ENCODE data around the gene TCF19. TPM values are rescaled to one million over a fixed set of nuclear protein-coding genes. Genes with fewer than 3 reads are reported as not detected.

TCF19 gene
- total RNA-seq, 1 experiment from 2014 or later: 49.5 TPM

DNA sequence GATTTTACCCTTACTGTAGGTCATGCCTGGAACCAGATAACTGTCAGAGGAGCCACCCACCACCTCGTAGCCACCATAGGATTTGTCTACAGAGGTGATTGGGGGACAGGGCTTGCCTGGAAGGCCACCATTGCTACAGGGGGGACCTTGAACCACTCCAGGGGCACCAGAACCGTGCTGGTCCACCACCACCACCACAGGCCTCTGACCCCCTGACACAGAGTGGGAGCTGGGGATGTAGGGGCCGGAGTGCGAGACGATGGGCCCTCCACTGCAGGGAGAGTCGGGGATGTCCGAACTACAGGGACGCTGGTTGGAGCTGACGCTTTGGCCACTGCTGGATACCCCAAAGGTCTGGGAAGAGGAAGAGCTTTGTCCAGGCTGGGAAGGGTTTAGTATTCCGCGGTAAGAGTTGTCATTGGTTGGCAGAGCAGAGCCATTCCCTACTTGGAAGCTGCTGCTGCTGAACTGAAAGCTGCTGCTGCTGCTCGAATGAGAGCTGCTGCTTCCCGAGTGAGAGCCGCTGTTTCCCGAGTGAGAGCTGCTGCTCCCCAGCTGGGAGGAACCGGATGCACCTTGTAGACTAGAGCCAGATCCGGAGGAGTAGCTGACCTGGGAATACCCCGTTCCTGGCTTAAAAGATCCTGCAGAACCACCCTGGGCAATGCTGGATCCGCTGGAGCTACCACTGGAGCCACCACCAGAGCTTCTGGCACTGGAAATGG lies 41.6 kb upstream of the TCF19 start:
- no peak for DNase-seq
- peaks cover 19% of the 10 kb centered on the region for H3K36me3 Mint-ChIP-seq (ENCODE audit: insufficient read depth, unreplicated experiment)
- H3K9me3 Mint-ChIP-seq (ENCODE audit: low read depth, unreplicated experiment): no peaks in the 10 kb centered on the region
- H3K4me1 Mint-ChIP-seq (ENCODE audit: low read depth, unreplicated experiment): peaks cover 44% of the 10 kb centered on the region
- BruUV-seq (replicated peaks): no TSS peak
- intact Hi-C loops (cut with micrococcal nuclease; ENCODE audit: unreplicated experiment): no loop called here
- no peaks in the 10 kb centered on the region for H3K27me3 Mint-ChIP-seq (ENCODE audit: unreplicated experiment)
- H3K27ac Mint-ChIP-seq (ENCODE audit: unreplicated experiment): no peak overlapping the region
- TF ChIP-seq, protein P1, sequence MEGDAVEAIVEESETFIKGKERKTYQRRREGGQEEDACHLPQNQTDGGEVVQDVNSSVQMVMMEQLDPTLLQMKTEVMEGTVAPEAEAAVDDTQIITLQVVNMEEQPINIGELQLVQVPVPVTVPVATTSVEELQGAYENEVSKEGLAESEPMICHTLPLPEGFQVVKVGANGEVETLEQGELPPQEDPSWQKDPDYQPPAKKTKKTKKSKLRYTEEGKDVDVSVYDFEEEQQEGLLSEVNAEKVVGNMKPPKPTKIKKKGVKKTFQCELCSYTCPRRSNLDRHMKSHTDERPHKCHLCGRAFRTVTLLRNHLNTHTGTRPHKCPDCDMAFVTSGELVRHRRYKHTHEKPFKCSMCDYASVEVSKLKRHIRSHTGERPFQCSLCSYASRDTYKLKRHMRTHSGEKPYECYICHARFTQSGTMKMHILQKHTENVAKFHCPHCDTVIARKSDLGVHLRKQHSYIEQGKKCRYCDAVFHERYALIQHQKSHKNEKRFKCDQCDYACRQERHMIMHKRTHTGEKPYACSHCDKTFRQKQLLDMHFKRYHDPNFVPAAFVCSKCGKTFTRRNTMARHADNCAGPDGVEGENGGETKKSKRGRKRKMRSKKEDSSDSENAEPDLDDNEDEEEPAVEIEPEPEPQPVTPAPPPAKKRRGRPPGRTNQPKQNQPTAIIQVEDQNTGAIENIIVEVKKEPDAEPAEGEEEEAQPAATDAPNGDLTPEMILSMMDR (IDR thresholded peaks at IDR 0.05; ENCODE audit: unreplicated experiment): no peak
- CTCF ChIA-PET: interaction anchor here (0.9 to 4.0 kb wide), 6 partner anchors 14 to 76 kb away, joined by 3 to 57 read pairs (median 4); partner anchors contain the start of gene TCF19
- H3K4me3 Mint-ChIP-seq (ENCODE audit: low read depth, unreplicated experiment): no peak overlapping the region

DNA sequence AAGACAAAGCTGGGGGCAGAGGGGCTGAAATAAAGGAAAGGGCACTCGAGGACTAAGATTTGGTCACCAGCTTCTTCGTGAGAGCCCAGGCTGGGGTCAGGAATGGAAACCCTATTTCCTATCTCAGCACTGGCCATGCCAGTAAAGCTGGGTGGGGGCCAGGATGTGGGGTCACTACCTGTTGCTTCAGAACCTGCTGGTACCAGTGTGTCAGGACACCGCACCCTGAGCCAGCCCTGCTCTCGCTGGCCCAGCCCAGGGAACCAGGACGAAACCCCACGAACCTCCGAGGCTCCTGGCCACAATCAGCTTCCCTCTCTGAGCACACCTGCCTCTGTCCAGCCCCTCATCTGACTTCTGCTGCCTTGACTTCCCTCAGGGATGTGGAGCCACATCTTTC lies 40.2 kb upstream of the TCF19 start:
- Mint-ChIP-seq H3K4me3 (ENCODE audit: low read depth, unreplicated experiment) (no peak overlapping the region), H3K27me3 (ENCODE audit: unreplicated experiment) (no peaks in the 10 kb centered on the region), H3K36me3 (ENCODE audit: insufficient read depth, unreplicated experiment) (peaks cover 27% of the 10 kb centered on the region), H3K4me1 (ENCODE audit: low read depth, unreplicated experiment) (peaks cover 42% of the 10 kb centered on the region), H3K9me3 (ENCODE audit: low read depth, unreplicated experiment) (no peaks in the 10 kb centered on the region), H3K27ac (ENCODE audit: unreplicated experiment) (no peak overlapping the region)
- BruUV-seq (replicated peaks): no TSS peak
- intact Hi-C loops (cut with micrococcal nuclease; ENCODE audit: unreplicated experiment): no loop called here
- DNase-seq: no peak
- TF ChIP-seq, protein P1 (IDR thresholded peaks at IDR 0.05; ENCODE audit: unreplicated experiment): no peak
- CTCF ChIA-PET: interaction anchor here (0.5 to 1.3 kb wide), 3 partner anchors 16 to 53 kb away, joined by 3 to 4 read pairs (median 4); no protein-coding TSS in a partner anchor

GRCh38 chr6:31120151-31120915 lies 38.1 kb upstream of the TCF19 start, which contains the start of gene CDSN:
Gene CDSN, minus strand, starts transcription at chr6:31120446. Its CDS starts 27 bp downstream, at chr6:31120419.
- H3K27me3 Mint-ChIP-seq (ENCODE audit: unreplicated experiment): no peaks in the 10 kb centered on the region
- intact Hi-C loops (cut with micrococcal nuclease; ENCODE audit: unreplicated experiment): no loop called here
- H3K4me3 Mint-ChIP-seq (ENCODE audit: low read depth, unreplicated experiment): no peak within 1 kb of the TSS
- TF ChIP-seq, protein P1 (IDR thresholded peaks at IDR 0.05; ENCODE audit: unreplicated experiment): no peak
- no peak for DNase-seq
- H3K9me3 Mint-ChIP-seq (ENCODE audit: low read depth, unreplicated experiment): no peaks in the 10 kb centered on the region
- peak within 1 kb of the TSS; percentile 15 for H3K27ac Mint-ChIP-seq (ENCODE audit: unreplicated experiment)
- H3K36me3 Mint-ChIP-seq (ENCODE audit: insufficient read depth, unreplicated experiment): peaks cover 26% of the 10 kb centered on the region
- no TSS peak for BruUV-seq (replicated peaks)
- H3K4me1 Mint-ChIP-seq (ENCODE audit: low read depth, unreplicated experiment): peaks cover 48% of the 10 kb centered on the region
- CTCF ChIA-PET: interaction anchor here (0.7 kb wide), 1 partner anchor 342 kb away, joined by 3 read pairs; no protein-coding TSS in a partner anchor

GRCh38 chr6:31121131-31121790 lies 37.1 kb upstream of the TCF19 start:
- Mint-ChIP-seq H3K36me3 (ENCODE audit: insufficient read depth, unreplicated experiment) (peaks cover 21% of the 10 kb centered on the region), H3K4me3 (ENCODE audit: low read depth, unreplicated experiment) (no peak overlapping the region), H3K27me3 (ENCODE audit: unreplicated experiment) (no peaks in the 10 kb centered on the region), H3K27ac (ENCODE audit: unreplicated experiment) (peak overlapping the region; percentile 19), H3K4me1 (ENCODE audit: low read depth, unreplicated experiment) (peaks cover 48% of the 10 kb centered on the region), H3K9me3 (ENCODE audit: low read depth, unreplicated experiment) (no peaks in the 10 kb centered on the region)
- DNase-seq: no peak
- no TSS peak for BruUV-seq (replicated peaks)
- intact Hi-C loops (cut with micrococcal nuclease; ENCODE audit: unreplicated experiment): no loop called here
- TF ChIP-seq, protein P1 (IDR thresholded peaks at IDR 0.05; ENCODE audit: unreplicated experiment): no peak
- CTCF ChIA-PET: interaction anchor here (0.7 to 1.2 kb wide), 2 partner anchors 42 to 48 kb away, joined by 3 to 4 read pairs; no protein-coding TSS in a partner anchor

All from Calu3 (cell line).